Femur (tissue), 1 donor: ENCODE results near the gene DHRS3.
"Not testable (repeated sequence)": the region's sequence is repeated elsewhere in the genome, so short reads cannot be mapped to it uniquely, and the experiment has no call there.

Source experiments
- DNase-seq: peaks from one replicate; pipeline ENCODE4 v3.0.0-alpha.2; 2017

The DHRS3 gene

GRCh38 chr1:12573015-12573825 is 44.8 kb downstream of the DHRS3 start:
- no peak for DNase-seq

GRCh38 chr1:12572522-12572921 is 45.5 kb downstream of the DHRS3 start:
- DNase-seq: no peak

- no peak for DNase-seq
Observed at GRCh38 chr1:12570291-12570690, 47.7 kb downstream of the DHRS3 start.

- no peak for DNase-seq
Observed at GRCh38 chr1:12568009-12568767, 49.8 kb downstream of the DHRS3 start.

GRCh38 chr1:12567288-12567819 is 50.7 kb downstream of the DHRS3 start:
- no peak for DNase-seq

- DNase-seq: no peak
Observed at GRCh38 chr1:12566484-12567287, 51.3 kb downstream of the DHRS3 start.

- DNase-seq: no peak
Observed at GRCh38 chr1:12565966-12566352, 52.1 kb downstream of the DHRS3 start.

GRCh38 chr1:12565094-12565965 is 52.7 kb downstream of the DHRS3 start:
- DNase-seq: no peak

- not testable (repeated sequence) for DNase-seq
Observed at GRCh38 chr1:12564251-12564650, 53.8 kb downstream of the DHRS3 start.

- no peak for DNase-seq
Observed at GRCh38 chr1:12562955-12563576, 54.9 kb downstream of the DHRS3 start.

GRCh38 chr1:12561121-12561520 is 56.9 kb downstream of the DHRS3 start:
- no peak for DNase-seq

GRCh38 chr1:12556957-12557935 is 60.8 kb downstream of the DHRS3 start:
- no peak for DNase-seq

- DNase-seq: peak; percentile 87
Observed at GRCh38 chr1:12556368-12556930, 61.6 kb downstream of the DHRS3 start.

- no peak for DNase-seq
Observed at GRCh38 chr1:12555411-12556367, 62.3 kb downstream of the DHRS3 start.

- DNase-seq: no peak
Observed at GRCh38 chr1:12554521-12555305, 63.3 kb downstream of the DHRS3 start.

GRCh38 chr1:12553963-12554362 is 64.0 kb downstream of the DHRS3 start:
- DNase-seq: no peak

GRCh38 chr1:12552951-12553921 is 64.8 kb downstream of the DHRS3 start:
- DNase-seq: no peak
